GM19395 (cell line): ENCODE data around the gene ODAD4.

Experiments
- ATAC-seq: cut with Tn5 transposase; IDR thresholded peaks from one replicate; pipeline ENCODE4 v1.9.1; 2021; ENCODE audit warnings: mild to moderate bottlenecking, moderate library complexity; ENCODE audit not compliant: unreplicated experiment

ODAD4 gene

GRCh38 chr17:41941168-41941567, 10.8 kb downstream of the ODAD4 start:
- no peak for ATAC-seq

GRCh38 chr17:41942626-41943373, 12.4 kb downstream of the ODAD4 start:
- no peak for ATAC-seq

- no peak for ATAC-seq
Observed at GRCh38 chr17:41943492-41943891, 13.1 kb downstream of the ODAD4 start.

- no peak for ATAC-seq
Observed at GRCh38 chr17:41944943-41945342, 14.5 kb downstream of the ODAD4 start.

GRCh38 chr17:41948762-41949460, 18.5 kb downstream of the ODAD4 start:
- no peak for ATAC-seq

- no peak for ATAC-seq
Observed at GRCh38 chr17:41956522-41956921, 26.1 kb downstream of the ODAD4 start.

GRCh38 chr17:41957031-41957868, 26.8 kb downstream of the ODAD4 start:
- no peak for ATAC-seq

- ATAC-seq, result no peak
Observed at GRCh38 chr17:41957869-41958439, 27.5 kb downstream of the ODAD4 start.

GRCh38 chr17:41959030-41959335, 28.6 kb downstream of the ODAD4 start:
- ATAC-seq, result no peak

- ATAC-seq, result no peak
Observed at GRCh38 chr17:41959336-41960095, 29.1 kb downstream of the ODAD4 start.

- no peak for ATAC-seq
Observed at GRCh38 chr17:41962111-41962510, 31.7 kb downstream of the ODAD4 start.

- no peak for ATAC-seq
Observed at GRCh38 chr17:41962768-41963434, 32.5 kb downstream of the ODAD4 start.

- no peak for ATAC-seq
Observed at GRCh38 chr17:41965694-41966462, 35.5 kb downstream of the ODAD4 start.

GRCh38 chr17:41966463-41967140, 36.2 kb downstream of the ODAD4 start, which contains the start of gene CNP:
Gene CNP, plus strand, starts transcription at chr17:41966795. Its CDS starts 90 bp downstream, at chr17:41966885.
- ATAC-seq, result peak; percentile 65

GRCh38 chr17:41967141-41967920, 36.9 kb downstream of the ODAD4 start:
- peak; percentile 30 for ATAC-seq

- ATAC-seq, result no peak
Observed at GRCh38 chr17:41967921-41968578, 37.6 kb downstream of the ODAD4 start.

GRCh38 chr17:41968676-41969075, 38.3 kb downstream of the ODAD4 start:
- no peak for ATAC-seq
